Loucy (cell line): Measurements from ENCODE around the gene RPTOR.

Experiments used
- EZH2phosphoT487 ChIP-seq: fragments of 200-600 bp; IDR thresholded peaks from 2 replicates; pipeline ENCODE4 v1.6.1; 2018; ENCODE audit warnings: antibody characterized with exemption, mild to moderate bottlenecking, moderate library complexity, borderline replicate concordance
- TF ChIP-seq, protein P1 (sequence below): fragments of 200-600 bp; sonication (generic); conservative IDR thresholded peaks from 2 replicates; pipeline ENCODE4 v1.5.1; 2014; ENCODE audit warnings: mild to moderate bottlenecking, antibody characterized with exemption, low read length

DNA sequence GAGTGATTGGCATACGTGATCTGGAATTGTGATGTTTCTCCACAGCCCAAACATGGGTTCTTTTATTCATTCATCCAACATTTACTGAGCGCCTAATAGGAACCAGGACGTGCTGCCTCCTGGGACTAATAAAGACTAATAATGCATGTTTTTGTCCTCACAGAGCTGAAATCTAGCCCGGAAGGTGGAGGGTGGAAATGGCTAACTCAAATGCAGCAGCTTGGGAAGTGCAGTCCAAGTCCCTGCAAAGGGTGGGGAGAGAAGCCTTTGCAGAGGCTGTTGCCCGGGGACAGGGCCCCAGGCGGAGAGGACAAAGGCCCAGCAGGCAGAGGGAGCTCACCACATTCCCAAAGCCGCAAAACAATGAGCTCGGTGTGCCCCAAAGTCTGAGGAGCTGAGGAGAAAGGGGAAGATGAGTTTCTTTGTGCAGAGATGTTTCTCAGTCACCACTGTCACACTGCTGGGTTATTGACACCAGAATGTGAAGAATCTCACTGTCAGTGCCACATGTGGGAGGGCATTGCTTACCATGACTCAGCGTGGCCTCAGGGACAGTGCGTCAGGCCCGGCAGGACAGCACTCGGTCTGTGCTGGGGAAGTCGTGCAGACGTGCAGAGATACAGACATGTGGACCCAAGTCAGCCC, 328.8 kb downstream of the RPTOR start:
- TF ChIP-seq, protein P1, sequence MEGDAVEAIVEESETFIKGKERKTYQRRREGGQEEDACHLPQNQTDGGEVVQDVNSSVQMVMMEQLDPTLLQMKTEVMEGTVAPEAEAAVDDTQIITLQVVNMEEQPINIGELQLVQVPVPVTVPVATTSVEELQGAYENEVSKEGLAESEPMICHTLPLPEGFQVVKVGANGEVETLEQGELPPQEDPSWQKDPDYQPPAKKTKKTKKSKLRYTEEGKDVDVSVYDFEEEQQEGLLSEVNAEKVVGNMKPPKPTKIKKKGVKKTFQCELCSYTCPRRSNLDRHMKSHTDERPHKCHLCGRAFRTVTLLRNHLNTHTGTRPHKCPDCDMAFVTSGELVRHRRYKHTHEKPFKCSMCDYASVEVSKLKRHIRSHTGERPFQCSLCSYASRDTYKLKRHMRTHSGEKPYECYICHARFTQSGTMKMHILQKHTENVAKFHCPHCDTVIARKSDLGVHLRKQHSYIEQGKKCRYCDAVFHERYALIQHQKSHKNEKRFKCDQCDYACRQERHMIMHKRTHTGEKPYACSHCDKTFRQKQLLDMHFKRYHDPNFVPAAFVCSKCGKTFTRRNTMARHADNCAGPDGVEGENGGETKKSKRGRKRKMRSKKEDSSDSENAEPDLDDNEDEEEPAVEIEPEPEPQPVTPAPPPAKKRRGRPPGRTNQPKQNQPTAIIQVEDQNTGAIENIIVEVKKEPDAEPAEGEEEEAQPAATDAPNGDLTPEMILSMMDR = no peak
- TF ChIP-seq EZH2phosphoT487 = no peak
